NCI-H146 treated with DMSO at 0.1 percent for 48 hours (cell line): ENCODE data around the gene WWOX.
A peak's percentile ranks its signal among the peaks of the same experiment; 100 is the strongest.

Experiments
- DNase-seq: peaks from one replicate; lab custom pipeline; 2025; ENCODE audit not compliant: unreplicated experiment; lab: John Stamatoyannopoulos, UW

Gene WWOX

GRCh38 chr16:78815713-78816112 is 716.3 kb downstream of the WWOX start:
- DNase-seq = no peak

- no peak for DNase-seq
These were observed 717.2 kb downstream of the WWOX start for GRCh38 chr16:78816499-78817195.

GRCh38 chr16:78817200-78817739 is 717.8 kb downstream of the WWOX start:
- DNase-seq = no peak

DNA sequence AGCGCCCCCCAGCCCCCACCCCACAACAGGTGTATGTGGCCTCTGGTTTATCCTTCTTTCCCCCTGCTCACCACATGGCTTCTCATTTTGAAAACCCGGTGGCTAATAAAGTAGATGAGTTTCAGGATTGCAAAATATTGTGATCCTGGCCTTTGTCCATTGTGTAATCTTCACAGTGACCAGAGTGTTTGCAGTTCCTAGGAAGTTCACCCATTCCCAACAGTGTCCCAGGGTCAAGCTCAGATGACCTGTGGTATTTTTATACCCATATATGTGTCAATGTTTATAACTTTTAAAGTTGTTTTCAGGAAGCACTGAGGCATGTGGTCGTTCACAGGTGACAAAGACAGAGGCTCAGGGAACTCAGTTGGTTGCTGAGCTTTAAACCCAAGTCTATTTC is 721.9 kb downstream of the WWOX start:
- DNase-seq = no peak

DNA sequence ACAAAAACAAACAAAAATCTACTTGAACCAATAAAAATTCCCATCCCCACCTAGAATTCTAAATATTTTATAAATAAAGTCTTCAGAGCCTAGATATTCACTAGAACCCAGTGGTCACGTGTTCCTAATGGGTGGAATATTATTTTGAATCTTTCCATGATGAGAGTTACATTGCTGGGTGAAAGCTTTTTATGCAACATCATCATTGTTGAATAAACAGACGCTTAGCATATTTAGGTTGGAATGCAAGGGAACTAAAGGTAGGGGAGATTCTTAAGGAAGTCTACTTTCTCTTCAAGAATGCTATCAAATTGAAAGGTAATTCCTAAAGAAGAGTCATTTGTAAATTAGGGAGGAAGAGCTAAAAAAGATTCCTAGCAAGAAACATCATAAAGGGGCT is 723.1 kb downstream of the WWOX start:
- no peak for DNase-seq

DNA sequence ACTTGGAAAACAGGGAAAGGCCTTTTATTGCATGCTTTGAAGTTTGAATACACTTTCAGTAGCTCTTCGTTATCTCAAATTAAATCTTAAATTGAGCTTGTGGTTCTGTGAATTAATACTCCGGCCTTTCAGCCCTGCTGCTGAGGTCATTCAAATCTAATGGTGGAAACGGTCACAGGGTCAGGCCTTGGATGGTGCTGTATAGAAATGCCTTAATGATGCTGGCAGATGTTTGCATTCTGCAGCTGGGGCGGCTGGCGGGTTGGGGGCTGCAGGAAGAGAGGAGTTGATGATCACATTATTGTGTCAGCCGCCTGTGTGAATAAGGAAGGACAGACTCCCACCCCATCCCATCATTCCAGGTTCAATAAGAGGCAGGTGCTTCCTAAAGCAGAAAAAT is 723.6 kb downstream of the WWOX start:
- DNase-seq = peak; percentile 21

DNA sequence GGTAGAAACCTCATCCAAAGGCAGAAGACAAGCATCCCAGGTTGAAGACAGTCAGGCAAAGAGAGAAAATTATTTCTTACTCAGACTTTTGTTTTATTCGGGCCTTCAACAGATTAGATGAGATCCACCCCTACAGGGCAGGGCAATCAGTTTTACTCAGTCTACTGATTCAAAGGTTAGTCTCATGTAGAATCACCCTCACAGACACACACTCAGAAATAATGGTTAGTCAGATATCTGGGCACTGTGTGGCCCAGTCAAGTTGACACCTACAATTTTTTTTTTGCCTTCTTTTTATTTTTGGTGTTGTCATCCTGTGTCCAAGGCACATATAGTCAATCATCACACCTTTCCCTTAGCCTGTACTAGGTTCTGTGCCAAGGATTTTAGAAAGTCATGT is 729.8 kb downstream of the WWOX start:
- DNase-seq = no peak

DNA sequence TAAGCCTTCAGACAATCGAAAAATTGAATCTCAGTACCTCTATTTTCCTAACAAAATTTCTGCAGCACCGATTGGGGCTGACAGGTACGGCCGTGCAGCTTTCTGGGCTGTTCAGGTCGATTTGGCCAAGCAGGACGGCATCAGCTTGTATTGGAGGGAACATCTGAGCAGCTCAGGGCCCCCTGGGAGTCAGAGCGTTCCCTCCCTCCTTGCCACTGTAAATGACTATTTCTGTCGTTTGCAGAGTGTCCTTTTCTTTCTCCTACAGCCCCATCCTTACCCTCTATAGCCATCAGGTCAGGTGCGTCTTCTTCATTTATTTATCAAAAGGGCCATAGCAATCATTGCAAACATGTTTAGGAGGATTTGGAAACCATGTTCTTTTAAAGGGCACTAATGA is 731.1 kb downstream of the WWOX start:
- no peak for DNase-seq

DNA sequence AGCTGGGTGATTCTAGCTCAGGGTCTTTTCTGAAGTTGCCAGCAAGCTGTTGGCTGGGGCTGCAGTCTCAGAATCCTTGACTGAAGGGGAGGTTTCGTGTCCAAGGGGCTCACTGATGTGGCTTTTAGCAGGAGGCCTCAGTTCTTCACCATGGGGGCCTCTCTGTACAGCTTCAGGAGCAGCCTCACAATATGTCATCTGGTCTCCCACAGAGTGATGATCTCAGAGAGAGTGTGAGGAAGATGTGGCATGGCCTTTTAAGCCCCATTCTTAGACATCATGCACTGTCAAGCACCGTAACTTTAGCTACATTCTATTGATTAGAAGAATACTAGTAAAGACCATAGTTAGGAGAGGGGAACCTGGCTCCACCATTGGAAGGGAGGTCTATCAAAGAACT is 732.6 kb downstream of the WWOX start:
- no peak for DNase-seq

DNA sequence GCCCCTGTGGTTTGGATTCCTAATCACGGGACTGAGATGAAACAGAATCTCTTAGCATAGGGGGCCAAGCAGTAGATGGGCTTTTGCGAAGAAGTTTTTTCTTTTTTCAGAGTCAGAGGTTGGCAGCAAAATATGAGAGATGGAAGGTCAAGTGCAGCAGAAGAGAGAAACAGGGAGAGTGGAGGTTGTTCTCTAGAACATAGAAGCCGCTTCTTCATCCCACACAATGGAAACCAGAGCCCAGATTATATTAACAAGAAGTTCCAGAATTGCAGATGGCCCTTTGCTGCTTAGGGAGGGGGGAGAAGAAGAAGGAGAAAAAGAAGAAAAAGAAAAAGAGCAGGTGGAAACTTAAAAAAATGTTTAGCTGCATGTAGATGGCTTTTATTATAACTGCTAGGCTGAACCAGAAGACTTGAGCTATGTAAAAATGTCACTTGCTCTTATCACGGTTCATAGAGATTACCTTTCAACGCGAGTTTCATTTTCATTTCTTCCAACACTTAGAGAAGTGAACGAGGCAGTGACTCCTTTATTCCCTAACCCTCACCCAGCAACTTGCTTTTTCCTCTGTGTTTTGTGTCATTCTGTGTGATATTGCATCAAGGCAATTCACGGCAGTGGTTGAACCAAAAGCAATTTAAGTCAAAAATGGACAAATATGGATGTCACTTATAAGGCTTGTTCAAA is 737.5 kb downstream of the WWOX start:
- no peak for DNase-seq

DNA sequence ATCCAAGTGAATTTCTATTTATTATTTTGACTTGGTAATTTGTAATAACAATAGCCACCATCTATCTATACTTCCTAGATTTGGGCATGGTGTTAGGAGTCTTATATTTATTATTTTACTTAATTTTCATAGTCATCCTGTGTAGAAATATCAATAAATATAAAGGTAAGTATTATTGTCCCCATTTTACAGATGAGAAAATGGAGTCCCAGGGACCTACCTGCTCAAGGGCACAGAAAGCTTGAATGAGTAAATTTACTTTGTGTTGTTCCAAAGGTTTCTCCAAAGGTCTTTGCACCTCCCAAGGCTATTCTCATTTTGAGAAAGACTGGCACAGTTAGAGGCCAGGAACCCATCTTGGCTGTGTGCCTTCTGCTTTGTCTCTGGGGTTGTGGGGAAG is 738.3 kb downstream of the WWOX start:
- DNase-seq = no peak

GRCh38 chr16:78838276-78838675 is 738.8 kb downstream of the WWOX start:
- DNase-seq = no peak

GRCh38 chr16:78842950-78843349 is 743.5 kb downstream of the WWOX start:
- DNase-seq = no peak

- DNase-seq = no peak
These were observed 744.5 kb downstream of the WWOX start for GRCh38 chr16:78843978-78844377.

GRCh38 chr16:78844682-78845081 is 745.2 kb downstream of the WWOX start:
- no peak for DNase-seq

DNA sequence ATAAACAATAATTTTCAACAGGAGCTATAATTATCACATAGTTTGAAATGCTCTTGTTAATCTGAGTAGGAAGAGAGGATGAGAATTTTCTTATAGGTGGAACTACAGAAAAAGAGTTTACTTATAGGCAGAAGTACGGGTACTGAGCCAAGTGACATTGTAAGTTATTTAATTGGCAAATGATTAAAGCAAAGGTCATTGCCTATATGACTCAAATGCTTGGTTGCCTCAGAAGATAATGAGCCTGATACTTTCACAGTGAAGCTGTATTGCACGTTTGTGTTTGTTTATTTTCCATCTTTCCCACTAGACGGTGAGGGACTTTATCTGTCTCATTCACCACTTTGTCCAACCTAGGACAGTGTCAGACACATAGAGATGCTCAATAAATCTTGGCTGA is 751.8 kb downstream of the WWOX start:
- no peak for DNase-seq

DNA sequence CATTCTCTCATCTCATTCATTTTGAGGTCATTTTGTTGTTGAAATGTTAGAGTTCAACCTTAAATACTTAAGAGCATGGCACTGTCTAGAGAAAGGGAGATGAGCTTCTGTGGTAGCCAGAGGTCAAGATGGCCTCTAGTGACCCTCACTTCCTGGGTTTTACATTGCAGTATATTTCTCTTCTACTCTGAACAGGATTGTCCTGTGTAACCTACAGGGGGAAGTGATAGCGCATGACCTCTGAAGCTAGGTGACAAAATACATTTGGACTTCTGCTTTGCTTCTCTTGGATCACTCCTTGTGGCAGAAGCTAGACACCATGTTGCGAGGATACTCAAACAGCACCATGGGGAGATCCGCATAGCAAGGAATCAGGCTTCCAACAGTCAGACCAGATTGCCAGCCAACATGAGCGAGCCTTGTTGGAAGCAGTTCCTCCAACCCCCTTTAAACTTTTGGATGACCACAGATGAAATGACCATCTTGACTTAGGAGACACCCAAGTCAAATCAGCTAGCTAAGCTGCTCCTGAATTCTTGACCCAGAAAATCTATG is 752.7 kb downstream of the WWOX start:
- DNase-seq = no peak

DNA sequence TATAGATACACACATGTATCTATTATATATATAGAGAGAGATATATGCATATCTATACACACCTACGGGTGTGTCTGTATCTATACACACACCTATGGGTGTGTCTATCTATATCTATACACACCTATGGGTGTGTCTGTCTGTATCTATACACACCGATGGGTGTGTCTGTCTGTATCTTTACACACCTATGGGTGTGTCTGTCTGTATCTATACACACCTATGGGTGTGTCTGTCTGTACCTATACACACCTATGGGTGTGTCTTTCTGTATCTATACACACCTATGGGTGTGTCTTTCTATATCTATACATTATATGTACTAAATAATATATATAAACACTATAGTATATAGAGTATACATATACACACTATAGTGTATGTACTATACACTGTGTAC is 762.6 kb downstream of the WWOX start:
- DNase-seq = no peak

GRCh38 chr16:78866521-78866920 is 767.1 kb downstream of the WWOX start:
- DNase-seq = no peak

DNA sequence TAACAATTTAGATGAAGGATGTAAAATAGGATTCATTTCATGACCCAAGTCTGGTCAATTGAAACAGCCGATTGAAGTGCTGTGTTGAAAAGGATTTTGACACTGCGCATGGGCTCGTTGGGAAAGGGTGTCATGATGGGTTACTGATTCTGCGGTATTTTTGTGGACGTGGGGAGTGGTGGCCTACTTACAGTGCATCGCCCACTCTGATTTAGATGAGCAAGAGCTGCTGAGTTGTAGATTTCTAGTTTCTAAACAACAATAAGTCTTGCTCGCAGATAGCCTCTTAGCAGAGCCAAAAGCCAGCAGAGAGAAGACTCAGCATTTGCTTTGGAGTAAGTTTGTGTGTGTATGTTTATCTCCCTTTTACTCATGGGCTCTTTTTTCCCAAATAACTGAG is 770.0 kb downstream of the WWOX start:
- no peak for DNase-seq

DNA sequence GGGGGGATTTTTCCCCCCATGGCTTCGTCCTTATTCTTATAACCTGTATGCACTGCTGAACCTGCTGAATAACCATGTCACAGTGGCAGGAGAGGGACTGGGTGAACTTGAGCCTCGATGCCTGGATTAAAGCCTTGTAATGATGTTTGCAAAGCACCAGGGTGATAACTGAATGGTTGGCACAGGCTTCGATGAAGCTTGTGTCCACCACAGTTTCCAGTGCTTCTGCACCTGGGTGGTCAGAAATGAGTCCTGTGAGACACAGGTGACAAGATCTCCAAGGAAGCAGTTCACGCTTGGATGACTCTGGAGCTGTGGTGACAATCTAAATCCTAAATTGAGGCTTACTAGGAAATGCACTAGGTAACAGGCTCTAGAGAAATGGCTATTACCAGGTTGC is 771.8 kb downstream of the WWOX start:
- DNase-seq = no peak

- DNase-seq = no peak
These were observed 777.2 kb downstream of the WWOX start for GRCh38 chr16:78876671-78877070.
